ENCODE results near the gene TXNRD2.
"Not testable (repeated sequence)": the region's sequence is repeated elsewhere in the genome, so short reads cannot be mapped to it uniquely, and the experiment has no call there.

Gene TXNRD2

GRCh38 chr22:19942157-19943081, 801 bp upstream of the TXNRD2 start:
- peak; percentile 61 for DNase-seq

- no peak for DNase-seq
Measured at GRCh38 chr22:19940536-19941364, 868 bp downstream of the TXNRD2 start.

GRCh38 chr22:19937616-19938473, 3.8 kb downstream of the TXNRD2 start:
- no peak for DNase-seq

- DNase-seq: no peak
Measured at GRCh38 chr22:19936513-19936912, 5.1 kb downstream of the TXNRD2 start.

GRCh38 chr22:19935123-19935718, 6.4 kb downstream of the TXNRD2 start:
- not testable (repeated sequence) for DNase-seq

- DNase-seq: no peak
Measured at GRCh38 chr22:19933341-19934241, 8.0 kb downstream of the TXNRD2 start.

GRCh38 chr22:19932367-19933206, 9.0 kb downstream of the TXNRD2 start:
- no peak for DNase-seq

- no peak for DNase-seq
Measured at GRCh38 chr22:19931514-19931913, 10.1 kb downstream of the TXNRD2 start.

- no peak for DNase-seq
Measured at GRCh38 chr22:19930551-19931486, 10.8 kb downstream of the TXNRD2 start.

GRCh38 chr22:19929586-19930550, 11.8 kb downstream of the TXNRD2 start:
- no peak for DNase-seq

- DNase-seq: no peak
Measured at GRCh38 chr22:19928207-19928606, 13.4 kb downstream of the TXNRD2 start.

GRCh38 chr22:19927696-19928095, 13.9 kb downstream of the TXNRD2 start:
- DNase-seq: no peak

GRCh38 chr22:19926028-19926427, 15.6 kb downstream of the TXNRD2 start:
- not testable (repeated sequence) for DNase-seq

- DNase-seq: no peak
Measured at GRCh38 chr22:19923914-19924513, 17.6 kb downstream of the TXNRD2 start.

- no peak for DNase-seq
Measured at GRCh38 chr22:19921544-19922081, 20.0 kb downstream of the TXNRD2 start.

- no peak for DNase-seq
Measured at GRCh38 chr22:19919701-19920363, 21.8 kb downstream of the TXNRD2 start.
